Epidermal melanocyte (primary cell): ENCODE data around the gene N4BP2.

ENCODE experiments used
- DNase-seq: peaks from one replicate; pipeline ENCODE4 v3.0.0; 2011; ENCODE audit warnings: low spot score; ENCODE audit not compliant: insufficient read length

Gene N4BP2

DNA sequence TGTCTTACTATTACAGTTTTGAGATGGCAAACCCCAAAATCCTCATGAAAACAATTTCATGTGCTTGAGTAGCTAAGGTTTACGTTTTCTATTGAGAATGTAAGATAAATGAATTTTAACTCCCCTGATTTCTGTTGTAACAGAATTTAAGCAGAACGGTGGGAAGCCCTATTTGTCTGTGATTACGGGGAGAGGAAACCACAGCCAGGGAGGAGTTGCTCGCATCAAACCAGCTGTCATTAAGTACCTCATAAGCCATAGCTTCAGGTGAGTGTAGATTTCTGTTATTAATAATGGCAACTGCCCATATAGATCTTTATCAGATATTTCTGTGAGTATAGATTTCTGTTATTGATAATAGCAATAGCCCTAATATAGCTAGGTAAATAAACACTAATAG is 96.0 kb downstream of the N4BP2 start:
- no peak for DNase-seq

DNA sequence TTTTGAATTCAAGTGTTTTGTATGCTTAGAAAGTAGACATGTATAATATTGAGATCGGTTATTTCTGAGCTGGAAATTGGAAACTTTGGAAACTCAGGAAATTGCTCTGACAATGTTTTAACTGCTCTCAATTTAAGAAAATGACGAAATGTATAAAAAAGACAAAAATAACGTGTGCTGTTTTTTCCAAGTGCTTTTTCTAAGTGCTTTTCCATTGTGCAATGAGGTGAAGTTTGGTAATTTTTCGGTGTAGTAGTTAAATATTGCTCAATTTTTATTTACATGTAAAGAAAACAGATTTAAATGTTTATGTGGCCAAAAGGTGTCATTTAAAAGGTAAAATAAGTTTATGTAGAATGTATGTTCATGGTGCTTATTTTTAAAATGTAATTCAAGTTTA is 100.8 kb downstream of the N4BP2 start:
- DNase-seq = no peak

DNA sequence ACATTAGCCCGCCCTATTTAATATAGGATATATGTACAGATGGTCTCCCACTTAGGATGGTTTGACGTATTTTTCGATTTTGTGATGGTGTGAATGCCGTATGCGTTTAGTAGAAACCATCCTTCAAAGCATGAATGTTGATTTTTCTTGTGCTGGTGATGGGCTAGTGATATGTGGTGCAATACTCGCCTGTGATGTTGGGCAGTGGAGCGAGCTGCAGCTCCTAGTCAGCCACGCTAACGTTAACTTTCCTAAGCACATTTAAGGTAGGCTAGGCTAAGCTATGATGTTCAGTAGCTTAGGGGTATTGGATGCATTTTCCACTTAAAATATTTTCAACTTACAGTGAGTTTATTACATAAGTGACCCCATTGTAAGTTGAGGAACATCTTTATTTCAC is 103.6 kb downstream of the N4BP2 start:
- no peak for DNase-seq

DNA sequence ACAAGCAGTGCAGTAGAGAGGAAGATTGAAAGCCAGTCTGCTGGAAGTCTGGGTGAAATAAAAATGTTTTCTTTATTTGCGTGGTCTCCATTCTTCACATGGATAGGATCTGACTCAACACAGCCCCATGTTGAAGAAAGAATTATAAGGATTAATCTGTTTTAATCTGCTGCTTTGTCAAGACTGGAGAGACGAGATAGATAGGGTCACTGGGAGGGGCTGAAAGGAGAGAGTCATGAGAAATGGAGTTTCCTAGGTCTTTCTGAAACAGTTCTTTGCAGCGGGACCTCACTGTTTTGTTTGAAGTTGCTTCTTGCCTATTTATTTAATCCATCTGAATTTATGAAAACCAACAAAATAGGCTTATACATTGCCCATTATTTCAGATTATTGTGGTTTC is 107.8 kb downstream of the N4BP2 start:
- no peak for DNase-seq

DNA sequence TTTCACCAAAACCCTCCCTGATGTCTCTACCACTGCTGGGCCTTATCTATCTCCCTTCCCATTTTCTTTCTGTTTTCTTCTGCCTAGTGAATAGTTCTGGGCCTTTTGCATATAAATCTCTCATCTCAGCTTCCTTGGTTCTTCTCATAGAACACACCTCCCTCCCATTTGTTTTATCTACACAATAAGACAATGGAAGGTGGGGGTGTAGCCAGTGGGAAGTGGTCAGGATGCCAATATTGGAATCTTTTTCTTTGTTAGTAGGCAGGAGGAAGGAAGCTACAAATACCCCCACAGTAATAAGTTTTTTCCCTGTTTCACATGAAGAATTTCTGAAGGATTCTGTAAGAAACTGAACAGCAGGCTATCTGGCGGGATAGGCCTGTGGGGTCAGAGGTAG is 109.3 kb downstream of the N4BP2 start:
- DNase-seq = no peak

DNA sequence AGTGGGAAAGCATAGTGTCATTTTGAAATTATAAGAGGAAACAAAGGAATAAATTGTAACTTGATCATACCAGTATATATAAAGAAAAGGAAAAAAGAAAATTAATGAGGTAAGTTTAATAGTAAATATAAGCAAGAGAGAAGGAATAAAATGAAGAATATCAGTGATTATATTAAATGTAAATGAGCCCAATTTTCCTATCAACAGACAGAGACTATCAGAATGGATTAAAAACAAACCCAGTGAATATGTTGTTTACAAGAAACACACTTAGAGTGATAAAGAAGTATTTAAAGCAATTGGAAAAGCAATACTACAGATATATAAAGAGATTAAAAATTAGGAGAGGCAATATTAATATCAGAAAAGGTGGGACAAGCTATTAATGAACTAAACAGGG is 111.4 kb downstream of the N4BP2 start:
- DNase-seq = no peak

DNA sequence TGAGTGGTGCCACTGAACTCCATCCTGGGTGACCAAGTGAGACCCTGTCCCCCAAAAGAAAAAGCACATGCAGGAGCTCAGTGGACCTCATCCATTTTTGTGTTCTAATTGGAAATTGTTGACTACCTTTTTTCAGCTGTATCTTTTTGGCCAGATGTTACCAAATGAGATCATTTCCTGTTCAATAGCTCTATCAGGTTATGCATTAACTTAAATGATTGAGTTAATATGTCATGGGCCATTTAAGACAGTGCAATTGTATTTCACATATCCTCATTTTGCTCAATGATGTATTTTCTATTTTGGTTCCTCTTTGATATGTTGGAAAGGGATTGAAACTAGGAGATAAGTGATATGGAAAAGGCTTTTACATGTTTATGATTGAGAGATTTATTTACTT is 113.9 kb downstream of the N4BP2 start:
- DNase-seq = no peak

DNA sequence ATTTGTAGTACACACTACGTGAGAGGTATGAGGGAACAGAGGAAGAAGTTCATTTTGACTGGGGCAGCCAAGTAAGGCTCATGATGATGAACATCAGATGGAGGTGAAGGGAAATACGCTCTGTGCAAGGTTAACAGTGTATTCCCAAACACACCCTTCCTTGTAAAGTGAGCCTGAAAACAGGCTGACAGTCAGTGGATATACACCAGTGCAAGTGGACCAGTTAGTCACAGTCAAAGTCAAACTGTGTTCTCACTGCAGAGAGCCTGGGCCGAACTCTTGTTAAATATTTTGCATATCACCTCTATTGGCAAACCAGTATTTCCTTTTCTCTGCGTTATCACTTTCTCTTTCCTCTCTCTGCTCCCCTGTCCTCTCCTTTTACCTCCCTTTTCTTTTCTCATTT is 116.8 kb downstream of the N4BP2 start:
- DNase-seq = no peak

DNA sequence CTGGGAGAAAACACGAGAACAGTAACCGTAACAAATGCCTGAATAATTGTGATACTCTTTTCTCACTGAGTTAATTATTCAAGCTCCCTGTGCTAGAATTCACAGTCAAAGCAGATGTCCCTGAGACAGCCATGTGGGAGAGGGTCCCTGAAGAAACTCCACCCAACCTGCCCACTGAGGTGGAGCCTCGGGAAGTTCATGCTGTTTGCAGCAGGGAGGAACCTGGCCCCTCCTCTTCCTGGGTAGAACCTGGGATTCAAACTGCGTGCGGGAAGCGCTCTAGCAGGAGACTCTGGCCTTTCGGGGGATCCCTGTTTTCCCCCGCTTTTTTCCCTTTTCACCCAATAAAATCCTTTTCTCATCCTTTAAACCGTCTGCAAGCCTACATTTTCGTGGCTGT is 120.0 kb downstream of the N4BP2 start:
- no peak for DNase-seq

DNA sequence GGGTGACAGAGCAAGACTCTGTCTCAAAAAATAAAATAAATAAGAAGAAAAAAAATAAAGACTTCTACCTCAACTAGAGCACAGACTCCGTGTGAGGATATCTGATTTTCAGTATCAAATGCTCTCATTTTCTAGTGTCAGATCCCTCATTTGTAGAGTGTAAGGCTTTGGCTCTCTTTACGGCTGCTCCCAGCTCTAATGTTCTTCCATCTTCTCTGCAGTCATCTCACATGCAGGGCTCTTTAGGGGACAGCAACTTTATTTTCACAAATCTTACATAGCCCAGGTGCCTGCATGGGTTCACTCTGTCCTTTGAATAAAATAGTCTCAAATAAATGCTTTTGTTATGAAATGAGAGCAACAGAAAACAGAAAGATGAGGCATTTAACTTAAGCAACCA is 120.9 kb downstream of the N4BP2 start:
- DNase-seq = no peak

DNA sequence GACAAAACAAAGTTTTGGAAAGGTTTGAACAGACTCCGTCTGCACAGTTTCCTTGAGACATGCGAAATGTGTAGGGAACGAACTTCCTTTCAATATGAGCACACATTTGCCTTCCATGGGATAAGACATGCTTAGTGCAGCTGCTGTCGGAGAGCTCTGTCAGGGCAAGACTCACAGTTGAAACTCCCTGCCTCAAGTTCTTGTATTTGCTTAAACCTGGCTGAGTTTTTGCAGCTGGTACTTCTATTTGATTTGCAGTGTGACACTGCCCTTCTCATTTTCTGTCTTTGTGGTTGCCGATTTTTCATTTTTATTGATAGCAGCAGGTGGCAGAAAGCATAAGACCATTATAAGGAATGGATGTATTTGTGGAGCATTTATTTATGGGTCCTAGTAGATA is 122.0 kb downstream of the N4BP2 start:
- no peak for DNase-seq

DNA sequence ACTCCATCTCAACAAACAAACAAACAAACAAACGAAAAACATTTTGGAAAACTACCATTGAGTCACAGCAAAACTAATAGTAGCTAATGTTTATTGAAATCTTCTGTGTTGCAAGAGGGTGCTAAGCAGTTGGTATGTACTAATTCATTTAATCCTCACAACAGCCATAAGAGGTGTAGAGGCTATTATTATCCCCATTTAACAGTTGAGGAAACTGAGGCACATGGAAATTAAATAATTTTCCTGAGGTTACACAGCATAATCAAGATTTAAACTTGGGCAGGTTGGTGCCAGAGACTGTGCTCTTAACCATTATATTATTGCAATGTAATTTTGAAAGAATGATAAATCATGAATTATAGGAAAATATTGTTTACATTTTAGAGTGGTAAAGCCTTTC is 122.7 kb downstream of the N4BP2 start:
- DNase-seq = no peak

DNA sequence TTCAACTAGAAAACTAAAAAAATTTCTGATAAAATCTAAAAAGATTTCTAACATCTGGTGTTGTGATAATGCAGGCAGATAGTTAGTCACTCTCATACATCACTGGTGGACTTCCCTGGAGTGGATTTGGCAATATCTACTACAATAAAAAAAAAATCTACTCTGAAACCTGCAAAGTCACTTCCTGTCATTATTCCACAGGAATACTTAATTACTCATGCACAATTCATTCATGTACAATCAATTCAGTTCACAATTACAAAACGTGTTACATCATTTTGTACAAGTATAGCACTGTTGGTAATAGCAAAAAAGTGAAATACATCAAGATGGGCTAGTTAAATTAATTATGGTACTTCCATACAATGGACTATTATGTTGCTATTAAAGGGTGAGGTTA is 123.7 kb downstream of the N4BP2 start:
- no peak for DNase-seq

DNA sequence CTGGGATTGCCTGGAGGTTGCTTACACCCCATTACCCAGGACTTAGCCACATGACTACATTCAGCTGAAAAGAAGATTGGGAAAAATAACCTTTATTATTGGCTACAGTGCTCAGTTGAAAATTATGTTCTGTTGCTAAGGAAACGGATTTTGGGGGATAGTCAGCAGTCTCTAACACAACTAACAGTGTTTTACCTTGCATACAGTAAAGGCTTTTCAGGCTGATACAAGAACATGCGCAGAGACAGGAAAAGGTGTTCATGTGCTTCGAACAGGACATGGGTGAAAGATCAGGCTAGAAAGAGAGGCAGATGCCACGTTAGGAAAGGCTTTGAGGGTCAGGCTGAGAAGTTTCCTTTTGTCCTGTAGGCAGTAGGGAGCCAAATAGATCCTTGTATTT is 125.4 kb downstream of the N4BP2 start:
- DNase-seq = no peak

DNA sequence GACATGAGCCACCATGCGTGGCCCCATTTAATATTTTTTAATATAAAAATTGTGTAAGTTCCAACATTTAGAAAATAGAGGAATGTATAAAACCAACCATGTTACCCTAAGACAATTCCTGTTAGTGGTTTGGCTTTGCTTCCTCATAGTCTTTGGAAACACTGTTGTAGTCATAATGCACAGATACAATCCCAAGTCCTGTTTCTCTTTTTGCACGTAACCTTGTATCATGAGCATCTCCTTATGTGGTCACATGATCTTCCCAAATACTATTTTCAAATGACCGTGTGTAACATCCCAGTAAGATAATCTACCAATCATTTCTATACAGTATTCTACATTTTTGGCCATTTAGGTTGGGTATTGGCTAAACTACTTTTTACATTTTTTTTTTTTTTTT is 126.3 kb downstream of the N4BP2 start:
- DNase-seq = no peak

DNA sequence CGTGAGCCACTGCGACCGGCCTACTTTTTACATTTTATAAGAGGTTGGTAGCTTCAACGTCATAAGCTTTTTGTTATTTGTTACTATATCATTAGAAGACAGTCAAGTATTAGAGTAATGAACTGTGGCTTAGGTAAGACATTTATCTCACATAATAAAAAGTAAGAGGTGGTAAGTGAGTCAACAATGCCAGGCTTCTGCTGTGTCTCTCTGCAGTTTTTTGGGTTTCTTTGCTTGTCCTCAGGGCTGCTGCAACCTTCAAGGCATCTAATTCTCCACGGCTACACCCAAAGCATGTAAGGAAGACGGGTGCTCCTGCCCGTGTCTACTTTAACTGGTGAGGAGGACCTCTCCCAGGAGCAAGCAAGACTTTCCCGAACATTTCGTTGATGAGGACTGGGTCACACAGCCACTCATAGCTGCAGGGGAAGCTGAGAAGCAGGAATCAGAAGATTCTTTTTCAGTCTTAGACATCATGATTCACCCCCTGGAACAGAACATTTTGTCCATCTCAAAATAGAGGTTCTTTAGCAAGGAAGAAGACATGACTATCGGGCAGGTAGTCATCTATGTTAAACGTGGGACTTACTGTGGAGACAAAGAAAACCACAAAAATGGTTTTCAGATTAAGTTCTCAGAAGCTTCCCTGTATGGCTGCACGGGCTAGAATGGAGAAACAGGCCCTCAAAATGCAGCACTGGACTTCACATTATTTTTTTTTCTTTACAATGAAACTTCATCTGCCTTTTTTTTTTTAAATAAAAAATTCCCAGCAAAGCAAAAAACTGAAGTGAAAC is 127.2 kb downstream of the N4BP2 start:
- no peak for DNase-seq

DNA sequence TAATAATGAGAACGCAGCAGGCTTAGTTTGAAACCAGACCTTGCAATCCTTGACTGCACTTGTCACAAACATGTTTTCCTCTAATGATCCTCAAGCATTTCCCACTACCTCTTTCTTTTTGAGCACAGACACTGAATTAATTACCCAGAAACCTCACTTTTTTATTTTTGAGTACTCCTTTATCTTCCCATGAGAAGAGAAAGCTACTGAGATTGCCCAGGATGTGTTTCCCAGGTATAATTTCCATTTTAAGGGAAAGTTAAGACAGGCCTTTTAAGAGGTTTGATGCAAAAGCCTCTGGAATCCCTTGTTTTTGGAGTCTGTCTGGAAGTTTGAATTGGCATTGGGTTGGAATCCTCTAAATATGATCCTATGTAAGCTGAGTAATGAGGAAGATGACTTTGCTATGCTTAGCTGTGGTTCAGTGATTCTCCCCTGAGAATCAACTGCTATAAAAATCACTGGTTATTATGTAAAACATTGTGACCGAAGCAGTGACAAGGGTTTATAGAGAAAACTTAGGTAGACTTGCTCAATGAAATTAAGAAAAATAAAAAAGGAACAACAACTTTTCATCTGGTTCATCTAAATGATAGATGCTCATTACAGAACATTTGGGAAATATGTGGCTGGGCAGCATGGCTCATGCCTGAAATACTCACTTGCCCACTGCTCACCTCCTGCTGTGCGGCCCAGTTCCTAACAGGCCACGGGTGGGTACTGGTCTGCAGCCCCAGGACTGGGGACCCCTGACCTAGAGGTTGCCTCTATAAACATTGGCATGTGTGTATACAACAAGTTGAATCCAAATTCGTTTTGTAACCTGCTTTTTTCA is 129.4 kb downstream of the N4BP2 start:
- no peak for DNase-seq

DNA sequence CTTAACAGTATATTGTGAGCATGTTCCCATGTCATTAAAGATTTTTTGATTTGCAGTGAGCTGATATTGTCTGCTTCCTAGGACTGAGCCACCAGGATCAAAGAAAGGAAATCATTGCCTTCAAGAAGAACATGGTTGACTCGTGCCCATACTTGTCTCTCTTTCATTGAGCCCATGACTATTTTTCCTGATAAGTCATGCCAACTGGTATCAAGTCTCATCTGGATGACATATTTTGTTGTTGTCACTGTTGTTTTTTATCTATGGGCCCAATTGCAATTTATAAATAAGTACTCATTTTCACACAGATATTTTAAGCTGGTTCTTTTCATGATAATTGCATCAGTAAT is 130.0 kb downstream of the N4BP2 start:
- no peak for DNase-seq

DNA sequence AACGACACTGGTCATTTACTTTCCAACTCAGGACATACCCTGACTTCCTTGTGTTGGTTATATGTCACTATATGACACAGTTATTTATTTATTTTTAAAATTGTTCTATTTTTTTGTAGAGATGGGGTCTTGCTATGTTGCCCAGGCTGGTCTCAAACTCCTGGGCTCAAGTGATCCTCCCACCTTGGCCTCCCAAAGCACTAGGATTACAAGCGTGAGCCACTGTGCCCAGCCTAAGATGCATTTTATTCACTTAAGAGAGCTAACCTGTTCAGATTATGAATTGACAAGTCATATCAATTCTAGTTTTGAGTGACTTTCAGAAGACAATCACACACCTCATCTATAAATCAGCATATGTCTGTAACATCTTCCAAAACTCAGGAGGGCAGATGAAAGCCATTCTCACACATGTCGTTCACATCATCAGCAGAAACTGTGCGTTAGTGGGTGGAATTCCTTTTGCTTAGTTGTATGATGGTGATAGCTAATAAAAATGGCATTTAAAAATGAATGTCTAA is 130.8 kb downstream of the N4BP2 start:
- no peak for DNase-seq

DNA sequence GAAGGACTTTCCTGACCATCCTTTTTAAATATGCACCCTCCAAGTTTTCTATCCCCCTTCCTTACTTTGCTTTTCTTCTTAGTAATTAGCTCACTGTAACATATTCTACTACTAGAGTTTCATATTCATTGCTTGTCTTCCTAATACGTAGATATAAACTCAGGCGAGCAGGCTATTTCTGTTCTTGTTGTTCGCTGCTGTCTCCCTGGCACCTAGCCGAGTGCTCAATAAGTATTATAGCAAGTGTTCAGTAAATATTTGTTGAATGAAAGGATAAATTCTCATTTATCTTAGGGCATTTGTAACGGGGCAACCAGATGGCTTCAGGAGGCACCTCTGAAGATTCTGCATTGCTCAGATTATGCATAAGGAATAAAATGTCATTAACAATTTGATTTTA is 133.4 kb downstream of the N4BP2 start:
- no peak for DNase-seq

DNA sequence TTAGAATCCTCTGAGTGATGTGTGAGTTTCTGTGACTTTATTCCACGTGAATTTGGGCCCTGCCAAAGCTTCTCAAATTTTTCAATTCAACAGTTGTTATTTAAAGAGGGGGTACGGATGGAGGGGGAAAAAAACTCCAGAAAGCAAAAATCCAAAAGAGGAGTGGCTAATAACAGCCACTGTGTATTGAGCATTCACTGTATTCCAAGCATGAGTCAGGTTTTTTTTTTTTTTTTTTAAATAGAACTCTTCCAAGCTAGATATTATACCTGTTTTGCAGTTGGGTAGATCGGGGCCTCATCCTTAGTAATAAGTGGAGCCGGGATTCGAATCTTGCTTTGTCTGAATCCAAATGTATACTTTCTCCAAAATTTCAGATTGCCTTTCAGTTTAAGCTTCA is 133.8 kb downstream of the N4BP2 start:
- DNase-seq = no peak

DNA sequence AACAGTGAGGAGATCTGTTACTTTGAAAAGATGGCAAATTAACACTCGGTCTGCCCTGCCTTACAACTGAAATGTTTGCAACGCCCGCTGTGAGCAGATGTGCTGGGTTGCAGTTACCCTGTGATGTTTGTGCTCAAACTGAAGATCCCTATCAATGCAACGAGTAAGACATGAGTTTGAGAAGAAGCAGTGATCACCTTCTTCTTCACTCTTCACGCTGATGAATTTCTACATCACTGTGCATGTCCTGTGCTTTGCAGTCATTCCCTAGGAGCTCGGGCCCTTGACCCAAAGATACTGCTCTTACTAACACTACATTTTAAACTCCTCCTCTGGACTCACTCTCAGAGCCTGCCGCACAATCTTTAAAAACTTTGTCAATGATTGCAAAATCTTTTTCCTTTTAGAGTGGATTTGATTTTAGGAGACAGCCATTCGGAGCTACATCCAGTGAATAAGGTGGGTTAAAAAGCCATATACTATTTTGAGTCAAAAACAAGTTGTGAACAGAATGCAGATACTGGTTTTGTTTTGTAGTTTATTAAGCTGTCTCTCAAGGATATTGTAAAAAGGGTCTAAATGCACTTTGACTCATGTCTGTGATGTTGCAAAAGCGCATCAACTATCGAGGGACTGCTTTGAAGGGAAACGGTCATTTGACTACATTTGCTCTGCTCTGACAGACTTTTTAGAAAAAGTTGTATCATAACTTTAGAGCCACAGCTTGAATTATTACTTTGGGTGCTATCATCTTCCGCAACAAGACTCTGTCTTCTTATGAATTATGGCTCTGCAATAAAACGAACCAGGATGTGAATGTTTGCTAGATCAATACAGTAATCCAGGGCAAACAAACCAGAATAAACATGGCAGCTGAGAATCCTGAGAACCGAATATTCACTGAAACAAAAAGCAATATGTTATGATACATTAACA is 134.5 kb downstream of the N4BP2 start:
- no peak for DNase-seq
